ENCODE results near the gene CYB561A3.
A peak's percentile ranks its signal among the peaks of the same experiment; 100 is the strongest.

The CYB561A3 gene

GRCh38 chr11:61345170-61345610, 16.5 kb downstream of the CYB561A3 start:
- no peak for DNase-seq (ENCODE audit: low read depth)

- DNase-seq (ENCODE audit: low read depth) = no peak
These were observed 17.6 kb downstream of the CYB561A3 start for GRCh38 chr11:61343792-61344745.

DNA sequence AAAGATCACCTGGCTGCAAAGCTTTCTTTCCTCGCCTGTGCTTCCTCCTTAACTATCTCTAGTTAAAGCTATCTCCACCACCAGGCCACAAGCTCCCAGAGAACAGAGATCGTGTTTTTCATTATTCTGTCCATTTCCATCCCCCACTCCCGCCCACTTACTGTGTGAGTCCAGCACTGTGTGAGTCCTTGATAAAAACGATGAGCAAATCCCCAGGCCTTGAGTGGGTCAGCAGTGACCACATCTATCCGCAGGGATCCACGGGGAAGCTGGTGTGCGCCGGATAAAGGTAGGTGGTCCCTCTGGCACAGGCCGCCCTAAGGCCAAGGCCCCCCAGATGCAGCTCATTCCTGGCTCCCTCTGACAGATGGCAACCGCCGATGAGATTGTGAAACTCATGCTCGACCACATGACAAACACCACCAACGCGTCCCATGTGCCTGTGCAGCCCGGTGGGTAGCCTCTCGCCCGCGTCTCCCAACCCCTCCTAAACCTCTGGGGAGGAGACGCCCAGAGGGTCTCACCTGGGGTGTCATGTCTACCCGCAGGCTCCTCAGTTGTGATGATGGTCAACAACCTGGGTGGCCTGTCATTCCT, 19.4 kb downstream of the CYB561A3 start:
- DNase-seq (ENCODE audit: low read depth) = no peak

- DNase-seq (ENCODE audit: low read depth) = no peak
These were observed 20.0 kb downstream of the CYB561A3 start for GRCh38 chr11:61341706-61342105.

GRCh38 chr11:61340979-61341378, 20.7 kb downstream of the CYB561A3 start:
- no peak for DNase-seq (ENCODE audit: low read depth)

DNA sequence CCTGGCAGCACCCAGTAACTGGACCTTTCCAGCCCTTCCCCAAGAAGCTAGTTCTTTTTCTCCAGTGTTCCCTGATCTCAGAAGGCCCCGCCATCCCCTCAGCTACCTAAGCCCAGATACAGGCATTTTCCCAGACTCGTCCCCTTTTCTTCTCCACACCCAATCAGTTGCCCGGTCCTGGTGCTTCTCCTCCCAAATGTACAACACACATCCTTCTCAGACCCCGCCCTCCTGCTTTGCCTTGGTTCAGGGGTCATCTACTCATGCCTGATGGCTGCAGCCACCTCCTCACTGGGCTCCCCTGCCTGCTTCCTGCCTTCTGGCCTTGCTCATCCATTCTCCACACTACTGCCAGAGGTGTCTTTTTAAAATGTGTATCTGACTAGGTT, 22.2 kb downstream of the CYB561A3 start:
- no peak for DNase-seq (ENCODE audit: low read depth)

DNA sequence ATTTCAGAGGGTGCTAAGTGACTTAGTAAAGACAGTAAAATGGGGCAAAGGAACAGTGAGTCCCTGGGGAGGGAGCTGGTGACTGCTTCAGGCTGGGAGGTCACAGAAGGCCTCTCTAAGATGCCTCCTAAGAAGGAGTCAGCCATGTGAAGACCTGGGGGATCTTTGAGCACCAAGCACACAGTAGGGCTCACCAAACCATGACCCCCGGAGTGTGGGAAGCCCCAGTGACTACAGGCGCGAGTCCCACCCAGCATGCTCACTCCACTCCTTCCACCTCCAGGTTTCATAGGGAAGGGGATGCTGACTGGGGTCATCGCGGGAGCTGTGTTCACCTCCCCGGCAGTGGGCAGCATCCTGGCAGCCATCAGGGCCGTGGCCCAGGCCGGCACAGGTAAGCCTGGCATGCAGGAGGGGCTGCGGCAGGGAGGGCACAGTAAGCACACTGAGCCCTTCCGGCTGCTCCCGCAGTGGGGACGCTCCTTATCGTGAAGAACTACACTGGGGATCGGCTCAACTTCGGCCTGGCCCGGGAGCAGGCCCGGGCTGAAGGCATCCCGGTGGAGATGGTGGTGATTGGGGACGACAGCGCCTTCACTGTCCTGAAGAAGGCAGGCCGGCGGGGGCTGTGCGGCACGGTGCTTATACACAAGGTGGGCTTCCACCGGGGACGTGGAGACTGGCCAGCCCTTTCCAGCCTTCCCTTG, 22.7 kb downstream of the CYB561A3 start:
- no peak for DNase-seq (ENCODE audit: low read depth)

DNA sequence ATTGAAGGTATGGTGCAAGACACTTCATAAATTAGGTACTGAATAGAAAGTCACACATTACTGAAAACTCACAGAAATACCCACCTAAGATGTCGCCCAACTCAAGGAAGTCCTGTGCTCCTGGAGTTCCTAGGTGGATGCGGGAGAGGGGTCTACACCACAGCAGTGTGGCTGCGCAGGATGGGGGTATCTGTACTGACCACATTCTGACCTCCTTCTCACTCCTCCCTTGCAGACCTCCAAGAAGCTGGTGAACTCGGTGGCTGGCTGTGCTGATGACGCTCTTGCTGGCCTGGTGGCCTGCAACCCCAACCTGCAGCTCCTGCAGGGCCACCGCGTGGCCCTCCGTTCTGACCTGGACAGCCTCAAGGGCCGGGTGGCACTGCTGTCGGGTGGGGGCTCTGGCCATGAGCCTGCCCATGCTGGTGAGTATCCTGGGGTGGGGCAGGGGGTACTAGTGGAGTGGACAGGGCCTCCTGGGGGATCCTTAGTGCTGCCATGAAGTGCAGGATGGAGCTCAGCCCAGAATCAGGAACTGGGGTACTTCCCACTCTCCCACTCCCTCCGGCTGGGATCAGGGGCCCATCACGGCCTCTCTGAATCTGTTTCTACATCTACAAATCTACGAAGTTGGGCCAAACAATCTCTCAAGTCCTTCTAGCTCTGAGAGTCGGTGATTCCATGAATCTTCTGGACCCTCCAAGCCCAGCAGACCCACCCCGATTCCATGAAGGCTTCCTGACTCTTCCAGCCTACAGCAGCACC, 23.8 kb downstream of the CYB561A3 start:
- no peak for DNase-seq (ENCODE audit: low read depth)

DNA sequence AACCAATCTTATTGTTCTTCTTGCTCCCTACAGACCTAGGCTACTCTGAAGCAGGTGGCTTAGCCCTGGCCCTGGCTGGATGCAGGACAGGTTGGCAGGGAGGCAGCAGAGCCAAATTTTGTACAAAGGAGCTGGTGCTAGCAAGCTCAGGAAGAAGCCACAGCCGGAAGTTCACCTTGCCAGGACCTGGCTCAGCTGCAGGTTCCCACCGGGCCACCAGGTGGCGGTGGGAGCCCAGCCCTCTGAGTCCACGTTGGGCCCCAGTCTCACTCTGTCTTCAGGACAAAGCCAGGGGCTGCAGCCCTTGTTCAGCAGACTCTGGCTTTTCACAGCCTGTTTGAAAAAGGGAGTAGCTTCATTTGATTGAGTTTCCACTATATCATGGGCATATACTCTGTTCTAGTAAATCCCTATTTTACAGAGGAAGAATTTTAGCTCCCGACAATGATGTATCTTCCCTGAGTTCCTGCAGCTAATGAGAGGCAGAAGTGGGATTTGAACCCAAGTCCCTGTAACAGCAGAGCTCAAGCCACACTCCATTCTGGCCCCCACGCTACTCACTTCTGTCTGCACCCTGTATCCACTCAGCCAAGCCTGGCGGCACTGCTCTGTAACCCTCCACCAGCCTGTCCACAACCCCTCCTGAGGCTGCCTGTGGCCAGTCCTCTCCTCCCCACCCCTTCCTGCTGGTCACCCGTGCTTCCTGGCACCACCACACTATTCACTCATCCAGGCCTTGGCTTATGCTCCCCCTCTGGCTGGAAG, 25.3 kb downstream of the CYB561A3 start:
- DNase-seq (ENCODE audit: low read depth) = peak; percentile 79

GRCh38 chr11:61335355-61335710, 26.3 kb downstream of the CYB561A3 start:
- DNase-seq (ENCODE audit: low read depth) = no peak

DNA sequence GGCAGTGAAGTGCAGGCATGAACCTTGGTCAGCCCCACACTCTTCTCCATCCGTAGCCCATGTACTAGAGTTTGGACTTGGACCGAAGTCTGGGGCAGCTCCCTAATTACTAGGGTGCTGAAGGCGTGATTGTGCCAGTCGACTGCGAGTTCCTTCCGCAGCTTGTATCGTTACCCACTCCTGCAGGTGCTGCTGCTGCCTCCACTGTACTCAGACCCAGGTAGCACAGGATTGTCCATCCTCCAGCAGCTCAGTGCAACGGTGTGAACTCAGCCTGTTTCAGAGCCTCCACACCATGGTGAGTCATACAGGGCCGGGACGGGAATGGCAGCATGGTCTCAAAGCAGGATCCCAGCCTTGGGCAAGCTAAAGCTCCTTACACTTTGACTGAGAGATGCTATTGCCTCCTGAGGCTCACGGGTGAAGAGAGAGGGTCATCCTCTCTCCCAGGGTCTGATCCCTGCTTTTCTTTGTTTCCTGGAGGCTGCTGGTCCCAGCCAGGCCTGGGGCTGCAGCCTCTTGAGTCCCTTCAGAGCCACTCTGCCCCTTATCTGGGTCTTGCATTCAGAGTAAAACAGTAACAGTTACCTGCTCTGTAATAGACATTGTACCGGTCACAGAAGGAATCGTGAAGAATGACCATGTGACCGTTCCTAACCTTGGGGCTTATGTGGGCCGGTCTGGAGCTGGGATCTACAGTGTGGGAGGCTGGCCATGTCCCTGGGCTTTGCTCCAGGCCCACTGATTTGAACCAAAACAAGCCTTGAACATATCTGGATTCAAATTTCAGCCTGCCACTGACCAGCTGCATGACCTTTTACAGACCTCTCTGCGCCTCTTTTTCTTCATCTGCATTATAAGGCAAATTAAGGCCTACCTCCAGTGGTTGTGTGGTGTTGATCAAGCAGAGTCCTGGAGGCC, 27.0 kb downstream of the CYB561A3 start:
- no peak for DNase-seq (ENCODE audit: low read depth)

GRCh38 chr11:61333550-61334433, 27.9 kb downstream of the CYB561A3 start:
- DNase-seq (ENCODE audit: low read depth) = peak; percentile 12

GRCh38 chr11:61332797-61333549, 28.7 kb downstream of the CYB561A3 start, which contains the start of the genes DDB1 and TKFC:
Gene DDB1, minus strand, starts transcription at chr11:61333105. Its CDS starts 137 bp downstream, at chr11:61332968.
Gene TKFC, plus strand, starts transcription at chr11:61333228. Its CDS starts 1,501 bp downstream, at chr11:61334729.
- DNase-seq (ENCODE audit: low read depth) = peak; percentile 97

- DNase-seq (ENCODE audit: low read depth) = no peak
These were observed 29.3 kb downstream of the CYB561A3 start for GRCh38 chr11:61332281-61332796.

DNA sequence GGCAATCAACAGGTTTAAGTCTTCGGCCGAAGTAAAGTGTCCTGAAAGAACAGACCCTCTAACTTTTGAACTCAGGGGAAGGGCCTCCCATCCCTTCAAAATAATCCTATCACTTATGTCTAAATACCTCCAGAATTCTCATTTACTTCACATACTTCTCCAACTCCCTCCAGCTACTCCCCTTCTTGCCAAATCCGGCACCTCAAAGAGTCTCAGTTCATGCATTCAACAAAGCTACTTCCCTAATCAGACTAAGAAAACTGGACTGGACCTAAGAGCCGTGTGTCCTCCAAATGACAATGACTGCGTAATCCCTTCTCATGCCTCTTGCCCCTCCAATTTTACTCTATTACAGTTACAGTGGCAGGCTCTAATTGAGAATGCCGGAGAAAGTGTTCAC, 30.0 kb downstream of the CYB561A3 start:
- no peak for DNase-seq (ENCODE audit: low read depth)

DNA sequence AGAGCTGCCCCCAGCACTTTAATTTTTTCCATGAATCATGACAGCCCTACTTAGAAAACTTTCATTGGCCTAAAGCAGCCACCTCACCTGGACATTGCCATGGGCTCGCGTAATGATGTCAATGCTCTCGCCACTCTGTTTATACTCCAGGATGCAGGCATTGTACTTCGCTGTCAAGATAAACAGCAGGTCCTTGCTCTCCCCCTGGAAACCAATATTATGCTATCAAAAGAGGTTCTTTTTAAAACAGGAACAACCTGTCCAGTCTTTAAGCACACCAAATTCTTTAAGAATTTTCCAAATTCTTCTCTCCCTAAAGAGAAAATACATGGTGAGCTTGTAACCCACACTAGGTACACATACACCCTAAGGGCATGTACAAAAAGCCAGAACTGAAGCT, 31.8 kb downstream of the CYB561A3 start:
- no peak for DNase-seq (ENCODE audit: low read depth)

GRCh38 chr11:61328351-61328750, 33.3 kb downstream of the CYB561A3 start:
- DNase-seq (ENCODE audit: low read depth) = no peak

DNA sequence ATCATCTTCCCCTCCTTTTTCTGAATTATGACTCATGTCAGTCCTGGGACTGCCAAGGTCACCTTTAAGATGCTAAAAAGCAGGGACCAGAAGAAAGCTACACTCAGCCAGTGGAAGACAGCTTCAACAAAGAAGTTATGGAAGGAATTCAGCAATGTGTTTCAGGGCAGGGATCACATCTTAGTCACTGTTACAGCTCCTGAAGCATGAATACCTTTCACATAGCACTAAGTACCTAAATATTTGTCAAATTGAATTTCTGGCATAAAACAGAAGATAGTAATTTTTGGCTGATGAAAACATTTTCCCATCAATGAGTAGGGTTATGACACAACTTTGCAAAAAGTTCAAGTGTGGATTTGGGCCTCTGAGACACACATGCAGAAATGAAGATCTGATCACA, 34.0 kb downstream of the CYB561A3 start:
- DNase-seq (ENCODE audit: low read depth) = no peak

All from activated T-cell treated with anti-CD3 and anti-CD28 coated beads for 24 hours (primary cell).